Midbrain (tissue), 1 donor: ENCODE measurements around the gene VBP1.
A peak's percentile ranks its signal among the peaks of the same experiment; 100 is the strongest.
"Not testable (repeated sequence)": the region's sequence is repeated elsewhere in the genome, so short reads cannot be mapped to it uniquely, and the experiment has no call there.

ENCODE experiments used
- DNase-seq: peaks from one replicate; lab custom pipeline; 2025; lab: John Stamatoyannopoulos, UW

Gene VBP1, protein sequence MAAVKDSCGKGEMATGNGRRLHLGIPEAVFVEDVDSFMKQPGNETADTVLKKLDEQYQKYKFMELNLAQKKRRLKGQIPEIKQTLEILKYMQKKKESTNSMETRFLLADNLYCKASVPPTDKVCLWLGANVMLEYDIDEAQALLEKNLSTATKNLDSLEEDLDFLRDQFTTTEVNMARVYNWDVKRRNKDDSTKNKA

DNA sequence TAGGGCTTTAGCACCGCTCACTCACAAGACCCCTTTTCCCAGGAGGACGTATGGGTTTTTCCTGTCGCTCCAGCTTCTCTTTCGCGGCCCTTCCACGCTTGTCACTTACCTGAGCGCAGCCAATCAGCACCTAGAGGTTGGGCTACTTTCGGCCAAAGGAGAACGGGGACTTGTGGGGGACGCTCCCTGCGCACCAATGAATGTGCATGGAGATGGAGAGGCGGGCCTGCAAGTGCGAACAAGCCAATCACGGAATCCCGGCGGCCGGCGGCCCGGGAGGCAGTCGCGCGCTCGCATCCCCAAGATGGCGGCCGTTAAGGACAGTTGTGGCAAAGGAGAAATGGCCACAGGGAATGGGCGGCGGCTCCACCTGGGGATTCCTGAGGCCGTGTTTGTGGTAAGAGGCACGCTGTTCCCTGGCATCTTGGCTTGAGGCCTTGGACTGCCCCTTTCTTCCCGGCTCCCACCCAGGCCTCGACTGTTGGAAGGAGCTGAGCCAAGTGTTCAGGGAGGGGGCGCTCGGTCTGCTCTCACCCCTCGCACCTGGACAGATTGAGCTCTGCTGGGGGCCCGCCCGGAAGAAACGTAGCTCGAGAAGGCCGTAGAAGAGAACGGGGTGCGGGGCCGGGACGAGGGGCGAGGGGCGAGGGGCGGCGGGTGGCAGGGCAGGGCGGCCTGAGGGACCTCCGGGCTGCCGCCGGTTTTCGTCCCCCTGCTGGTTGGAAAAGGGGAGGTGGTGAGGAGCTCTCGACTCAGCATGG lies at the start of gene VBP1:
VBP1 (plus strand) TSS at position 282 of the 761 bp plus-strand sequence; CDS start at position 305, 23 bp downstream.
- DNase-seq: peak; percentile 90

GRCh38 chrX:155169881-155170280 lies 46.4 kb upstream of the VBP1 start:
- DNase-seq: no peak

GRCh38 chrX:155179346-155179997 lies 36.8 kb upstream of the VBP1 start:
- DNase-seq: no peak

- no peak for DNase-seq
Observed at GRCh38 chrX:155188786-155189185, 27.5 kb upstream of the VBP1 start.

GRCh38 chrX:155211208-155211607 lies 5.1 kb upstream of the VBP1 start:
- no peak for DNase-seq

GRCh38 chrX:155213731-155214130 lies 2.5 kb upstream of the VBP1 start:
- DNase-seq: no peak

- no peak for DNase-seq
Observed at GRCh38 chrX:155215443-155216178, 649 bp upstream of the VBP1 start.

- no peak for DNase-seq
Observed at GRCh38 chrX:155216940-155217440, 730 bp downstream of the VBP1 start.

- no peak for DNase-seq
Observed at GRCh38 chrX:155218777-155219176, 2.5 kb downstream of the VBP1 start.

DNA sequence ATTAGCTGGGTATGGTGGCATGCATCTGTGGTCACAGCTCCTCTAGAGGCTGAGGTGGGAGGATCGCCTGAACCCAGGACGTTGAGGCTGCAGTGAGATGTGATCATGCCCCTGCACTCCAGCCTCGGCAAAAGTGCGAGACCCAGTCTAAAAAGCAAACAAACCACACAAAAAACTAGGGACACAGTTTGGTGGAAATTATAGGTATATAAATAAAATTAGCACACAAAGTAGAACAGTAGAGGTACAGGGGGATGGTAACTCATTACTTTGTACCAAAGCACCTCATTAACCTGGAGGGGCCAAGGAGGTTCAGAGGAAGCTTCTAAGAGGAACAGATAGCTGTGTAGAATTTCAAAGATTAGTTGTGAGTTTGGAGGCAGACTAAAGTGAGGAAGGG lies 5.1 kb downstream of the VBP1 start:
- no peak for DNase-seq

DNA sequence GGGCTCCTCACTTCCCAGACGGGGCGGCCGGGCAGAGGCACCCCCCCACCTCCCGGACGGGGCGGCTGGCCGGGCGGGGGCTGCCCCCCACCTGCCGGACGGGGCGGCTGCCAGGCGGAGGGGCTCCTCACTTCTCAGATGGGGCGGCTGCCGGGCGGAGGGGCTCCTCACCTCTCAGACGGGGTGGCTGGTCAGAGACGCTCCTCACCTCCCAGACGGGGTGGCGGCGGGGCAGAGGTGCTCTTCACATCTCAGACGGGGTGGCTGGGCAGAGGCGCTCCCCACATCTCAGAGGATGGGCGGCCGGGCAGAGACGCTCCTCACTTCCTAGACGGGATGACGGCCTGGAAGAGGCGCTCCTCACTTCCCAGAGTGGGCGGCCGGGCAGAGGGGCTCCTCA lies 7.5 kb downstream of the VBP1 start:
- not testable (repeated sequence) for DNase-seq

GRCh38 chrX:155225774-155226173 lies 9.5 kb downstream of the VBP1 start:
- no peak for DNase-seq

- no peak for DNase-seq
Observed at GRCh38 chrX:155231163-155231562, 14.9 kb downstream of the VBP1 start.

GRCh38 chrX:155235891-155236290 lies 19.6 kb downstream of the VBP1 start:
- no peak for DNase-seq

- no peak for DNase-seq
Observed at GRCh38 chrX:155237719-155238118, 21.5 kb downstream of the VBP1 start.

DNA sequence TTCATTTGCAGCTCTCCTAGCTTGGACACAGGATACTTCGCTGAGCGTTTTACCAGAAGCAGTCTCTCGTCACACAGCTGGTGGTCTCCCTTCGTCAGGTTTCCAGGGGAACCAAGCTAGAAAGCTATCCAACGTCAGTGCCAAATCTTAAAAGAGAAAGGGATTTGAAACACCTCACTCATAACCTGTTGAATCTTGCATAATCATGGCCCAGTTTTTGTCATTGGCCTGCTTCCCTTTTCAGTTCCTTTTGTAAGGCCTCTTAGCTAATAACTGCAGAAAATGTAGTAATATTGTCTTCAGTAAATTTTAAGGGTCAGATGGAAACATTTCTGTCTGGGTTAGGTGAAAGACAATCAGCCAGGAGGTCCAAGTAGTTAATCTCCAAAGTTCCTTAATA lies 26.0 kb downstream of the VBP1 start:
- no peak for DNase-seq

- no peak for DNase-seq
Observed at GRCh38 chrX:155246748-155247147, 30.5 kb downstream of the VBP1 start.

DNA sequence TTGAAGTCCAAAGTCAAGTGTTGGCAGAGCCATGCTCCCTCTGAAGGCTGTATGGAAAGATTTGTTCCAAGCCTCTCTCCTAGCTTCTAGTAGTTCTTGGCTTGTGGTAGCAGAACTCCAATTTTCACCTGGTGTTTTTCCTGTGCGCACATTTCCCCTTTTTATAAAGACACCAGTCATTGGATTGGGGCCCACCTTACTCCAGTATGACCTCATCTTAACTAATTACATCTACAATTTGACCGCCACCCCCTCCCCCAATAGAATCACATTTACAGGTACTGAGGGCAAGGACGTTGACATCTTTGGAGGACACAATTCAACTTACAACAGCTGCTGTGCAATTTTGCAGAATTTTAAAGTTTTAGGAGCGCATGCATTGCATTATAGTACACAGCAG lies 31.2 kb downstream of the VBP1 start:
- no peak for DNase-seq

DNA sequence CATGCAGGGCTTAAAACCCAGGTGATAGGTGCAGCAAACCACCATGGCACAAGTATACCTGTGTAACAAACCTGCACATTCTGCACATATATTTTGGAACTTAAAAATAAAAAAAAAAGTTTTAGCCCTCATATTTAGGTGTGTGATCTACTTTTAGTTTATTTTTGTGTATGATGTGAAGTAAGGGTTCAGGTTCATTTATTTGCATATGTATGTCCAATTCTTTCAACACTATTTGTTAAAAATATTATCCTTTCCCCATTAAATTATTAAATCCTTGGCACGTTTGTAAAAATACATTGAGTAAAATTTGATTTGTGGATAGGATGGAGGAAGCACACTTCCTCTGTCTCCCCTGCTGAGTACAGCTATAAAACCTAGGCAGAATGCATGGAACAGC lies 35.1 kb downstream of the VBP1 start:
- no peak for DNase-seq

DNA sequence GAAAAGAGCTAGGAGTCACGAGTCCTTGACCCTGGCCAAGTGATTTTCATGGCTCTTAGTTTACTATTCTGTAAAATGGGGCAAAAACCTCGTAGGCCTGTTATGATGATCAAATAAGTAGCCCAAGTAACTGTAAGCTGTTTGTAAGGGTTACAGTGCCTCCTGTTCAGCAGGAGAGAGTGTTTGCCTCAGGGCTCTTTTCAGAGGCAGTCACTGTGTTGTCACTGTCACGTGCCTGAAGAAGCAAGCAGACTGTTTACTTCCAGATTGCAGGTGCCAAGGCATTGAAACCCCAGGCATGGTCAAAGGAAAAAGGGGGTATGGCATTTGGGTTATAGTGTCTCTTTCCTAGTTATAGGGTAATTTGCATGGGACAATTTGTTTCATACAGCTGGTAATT lies 43.5 kb downstream of the VBP1 start:
- DNase-seq: no peak

GRCh38 chrX:155262970-155263754 lies 46.9 kb downstream of the VBP1 start:
- no peak for DNase-seq
